ENCODE results near the gene PPP1R15B. TPM values are rescaled to one million over a fixed set of nuclear protein-coding genes. Genes with fewer than 3 reads are reported as not detected.

Gene PPP1R15B
- polyA plus RNA-seq, result 13.7 to 22.8 TPM (median 19.1 TPM) in 3 replicates
- polyA plus RNA-seq (2011; ENCODE audit: low read depth), result 18.5 TPM
- polyA plus RNA-seq (2011; cell fraction: cytosol; rRNA removed), result 8.2 and 13.5 TPM in 2 replicates
- 29.7 and 36.0 TPM in 2 replicates for polyA plus RNA-seq (2011; cell fraction: nucleus; rRNA removed)
- polyA plus RNA-seq (2012; ENCODE audit: low replicate concordance), result 15.0 and 20.0 TPM in 2 replicates
- polyA minus RNA-seq, result 19.4 to 27.1 TPM (median 26.7 TPM) in 3 replicates
- 23.6 TPM for polyA minus RNA-seq (2011; cell fraction: cytosol; rRNA and poly(A)+ RNA removed)
- 41.9 and 58.3 TPM in 2 replicates for polyA minus RNA-seq (2011; cell fraction: nucleus; rRNA and poly(A)+ RNA removed)

GRCh38 chr1:204411451-204412204, at the start of gene PPP1R15B:
Gene PPP1R15B, minus strand, starts transcription at chr1:204411817. Its CDS starts 406 bp downstream, at chr1:204411411.
- peak within 1 kb of the TSS; percentile 73 for H2AFZ ChIP-seq (ENCODE audit: control insufficient read depth, low read length)
- peaks cover 24% of the 10 kb centered on the region for H4K20me1 ChIP-seq (ENCODE audit: control insufficient read depth, extremely low read depth, insufficient read depth, low read length)
- peak within 1 kb of the TSS; percentile 88 to 100 (median 89) for H3K4me3 ChIP-seq (ENCODE audit: control insufficient read depth in 2 of 3, extremely low read depth in 1 of 3, insufficient read depth in 2 of 3, low read depth in 1 of 3, low read length in 3 of 3)
- peak within 1 kb of the TSS; percentile 99 for H3K9ac ChIP-seq (ENCODE audit: control insufficient read depth, extremely low read depth, insufficient read depth, low read length)
- H3K4me1 ChIP-seq (ENCODE audit: control insufficient read depth, extremely low read depth, insufficient read depth, low read length), result peaks cover 5% of the 10 kb centered on the region
- H3K4me2 ChIP-seq (ENCODE audit: control insufficient read depth, extremely low read depth, insufficient read depth, low read depth, low read length), result peak within 1 kb of the TSS; percentile 92
- dilution Hi-C loops (cut with MboI; ENCODE audit: extremely low pct_ligation_motif_present, low sequenced_read_pairs), result no loop called here
- H3K9me1 ChIP-seq (ENCODE audit: control insufficient read depth, extremely low read depth, insufficient read depth, low read length), result no peaks in the 10 kb centered on the region
- peak; percentile 85 for DNase-seq (ENCODE audit: low read depth, low spot score)
- no peaks in the 10 kb centered on the region for H3K27me3 ChIP-seq (ENCODE audit: control insufficient read depth, extremely low read depth, insufficient read depth, low read length)
- H3K9me3 ChIP-seq (ENCODE audit: control insufficient read depth, low read depth, low read length), result no peaks in the 10 kb centered on the region
- H3K36me3 ChIP-seq (ENCODE audit: control insufficient read depth in 2 of 2, extremely low read depth in 1 of 2, insufficient read depth in 2 of 2, low read length in 2 of 2), result peaks cover 0 to 9% of the 10 kb centered on the region in 2 experiments
- H3K79me2 ChIP-seq (ENCODE audit: control insufficient read depth, insufficient read depth, low read length), result peaks cover 50% of the 10 kb centered on the region
- peak; percentile 13 for FAIRE-seq
- TF ChIP-seq EZH2 (IDR thresholded peaks at IDR 0.05; ENCODE audit: low read length) (no peak), CTCF (optimal IDR thresholded peaks at IDR 0.05 in 1 of 3, IDR thresholded peaks at IDR 0.05 in 1 of 3, conservative IDR thresholded peaks at IDR 0.05 in 1 of 3; ENCODE audit: extremely low read depth in 1 of 3, insufficient read depth in 2 of 3, low read length in 3 of 3) (no peak)
- peak within 1 kb of the TSS; percentile 98 for H3K27ac ChIP-seq (ENCODE audit: control insufficient read depth, insufficient read depth, low read length)

GRCh38 chr1:204460346-204460745, 48.7 kb upstream of the PPP1R15B start:
- TF ChIP-seq CTCF (optimal IDR thresholded peaks at IDR 0.05 in 1 of 3, IDR thresholded peaks at IDR 0.05 in 1 of 3, conservative IDR thresholded peaks at IDR 0.05 in 1 of 3; ENCODE audit: extremely low read depth in 1 of 3, insufficient read depth in 2 of 3, low read length in 3 of 3) (no peak), EZH2 (IDR thresholded peaks at IDR 0.05; ENCODE audit: low read length) (no peak)
- no peaks in the 10 kb centered on the region for H3K27me3 ChIP-seq (ENCODE audit: control insufficient read depth, extremely low read depth, insufficient read depth, low read length)
- H3K9me3 ChIP-seq (ENCODE audit: control insufficient read depth, low read depth, low read length), result no peaks in the 10 kb centered on the region
- no peak for DNase-seq (ENCODE audit: low read depth, low spot score)
- no peak overlapping the region for H3K9ac ChIP-seq (ENCODE audit: control insufficient read depth, extremely low read depth, insufficient read depth, low read length)
- FAIRE-seq, result no peak
- no peak overlapping the region for H3K4me2 ChIP-seq (ENCODE audit: control insufficient read depth, extremely low read depth, insufficient read depth, low read depth, low read length)
- no peaks in the 10 kb centered on the region for H3K79me2 ChIP-seq (ENCODE audit: control insufficient read depth, insufficient read depth, low read length)
- no peaks in the 10 kb centered on the region for H3K9me1 ChIP-seq (ENCODE audit: control insufficient read depth, extremely low read depth, insufficient read depth, low read length)
- dilution Hi-C loops (cut with MboI; ENCODE audit: extremely low pct_ligation_motif_present, low sequenced_read_pairs), result no loop called here
- no peaks in the 10 kb centered on the region for H4K20me1 ChIP-seq (ENCODE audit: control insufficient read depth, extremely low read depth, insufficient read depth, low read length)
- no peak overlapping the region for H2AFZ ChIP-seq (ENCODE audit: control insufficient read depth, low read length)
- peaks cover 2 to 8% of the 10 kb centered on the region in 2 experiments for H3K36me3 ChIP-seq (ENCODE audit: control insufficient read depth in 2 of 2, extremely low read depth in 1 of 2, insufficient read depth in 2 of 2, low read length in 2 of 2)
- peaks cover 9% of the 10 kb centered on the region for H3K4me1 ChIP-seq (ENCODE audit: control insufficient read depth, extremely low read depth, insufficient read depth, low read length)
- no peak overlapping the region for H3K27ac ChIP-seq (ENCODE audit: control insufficient read depth, insufficient read depth, low read length)
- H3K4me3 ChIP-seq (ENCODE audit: control insufficient read depth in 2 of 3, extremely low read depth in 1 of 3, insufficient read depth in 2 of 3, low read depth in 1 of 3, low read length in 3 of 3), result no peak overlapping the region
